OCI-LY7 (cell line): ENCODE results near the gene HRH2. TPM values are rescaled to one million over a fixed set of nuclear protein-coding genes. Genes with fewer than 3 reads are reported as not detected.
A peak's percentile ranks its signal among the peaks of the same experiment; 100 is the strongest.

Experiments
- small RNA-seq: library from RNA; depleted of rRNA; stranded (forward); fragments of <200 nt; gene quantifications from one replicate; pipeline ENCODE3, GENCODE V24; 2014
- total RNA-seq, 2 experiments: library from RNA; depleted of rRNA in 1 of 2; stranded (reverse); fragments of >200 nt in 1 of 2; shearing (Covaris generic) in 1 of 2; gene quantifications; 2 replicates each; pipeline ENCODE4 v1.2.3, GENCODE V29; 2014 to 2022

HRH2 gene
- total RNA-seq, 2 experiments from 2014 or later, result not detected

Small RNA genes lying within 50 kb of the gene (small RNA-seq; reads per million reads assigned to genes)
- gene RN7SKP148, result 0.68 reads per million, percentile 25 among the genes with 10 or more reads in this experiment
- not detected for gene RNU6-226P

Other genes starting within 250 kb of the HRH2 start
- not detected in 2 replicates for gene DRD1, start 213.9 kb upstream of the HRH2 start, total RNA-seq (2014; rRNA removed; shearing (Covaris generic))
- gene DRD1, start 213.9 kb upstream of the HRH2 start, total RNA-seq (2022), result not detected in 2 replicates
- 120 and 147 TPM in 2 replicates for gene SFXN1, start 179.5 kb upstream of the HRH2 start, total RNA-seq (2014; rRNA removed; shearing (Covaris generic))
- 141 and 154 TPM in 2 replicates for gene SFXN1, start 179.5 kb upstream of the HRH2 start, total RNA-seq (2022)
- not detected in 2 replicates for gene CPLX2, start 213.5 kb downstream of the HRH2 start, total RNA-seq (2014; rRNA removed; shearing (Covaris generic))
- not detected in 2 replicates for gene CPLX2, start 213.5 kb downstream of the HRH2 start, total RNA-seq (2022)